Activated B cell treated with CpG ODN at 0.5 μM for 24 hours (primary cell): ENCODE measurements around the gene DZIP1. TPM values are rescaled to one million over a fixed set of nuclear protein-coding genes. Genes with fewer than 3 reads are reported as not detected.
"Not testable (repeated sequence)": the region's sequence is repeated elsewhere in the genome, so short reads cannot be mapped to it uniquely, and the experiment has no call there.

Experiments
- ATAC-seq: fragments of 200-7000 bp; cut with Tn5 transposase; one replicate; pipeline ENCODE4 v1.10.0; 2021; ENCODE audit warnings: low read depth, mild to moderate bottlenecking, moderate library complexity
- CTCF ChIA-PET: fragments of 350-600 bp; sonication (Branson Sonifier 250); formaldehyde crosslinking; loops from one replicate; lab custom pipeline; 2021; ENCODE audit warnings: antibody characterized with exemption; lab: Charles Lee
- POLR2A ChIA-PET: fragments of 350-600 bp; sonication (Branson Sonifier 250); formaldehyde crosslinking; loops from one replicate; lab custom pipeline; 2021; ENCODE audit warnings: antibody characterized with exemption; lab: Charles Lee
- DNase-seq: peaks from one replicate; pipeline ENCODE4 v3.0.0; 2022
- H3K27ac Mint-ChIP-seq: one replicate; pipeline ENCODE4 v1.8.0; 2020; ENCODE audit warnings: mixed read lengths
- H3K27me3 Mint-ChIP-seq: one replicate; pipeline ENCODE4 v1.8.0; 2021; ENCODE audit warnings: mixed read lengths
- H3K36me3 Mint-ChIP-seq: one replicate; pipeline ENCODE4 v1.8.0; 2021; ENCODE audit warnings: low read depth, mixed read lengths
- H3K4me1 Mint-ChIP-seq: one replicate; pipeline ENCODE4 v1.8.0; 2021; ENCODE audit warnings: mixed read lengths
- H3K4me3 Mint-ChIP-seq: one replicate; pipeline ENCODE4 v1.8.0; 2020; ENCODE audit warnings: mild to moderate bottlenecking, mixed read lengths
- H3K9me3 Mint-ChIP-seq: one replicate; pipeline ENCODE4 v1.8.0; 2020; ENCODE audit warnings: mixed read lengths
- intact Hi-C: fragments of 100-400 bp; cut with micrococcal nuclease; formaldehyde crosslinking; loops from one replicate; pipeline ENCODE4 v1.15.1; 2024
- total RNA-seq: library from RNA; stranded (reverse); gene quantifications from 2 replicates; pipeline ENCODE4 v1.2.3, GENCODE V29; 2022
- TF ChIP-seq, protein P1 (sequence below): fragments of 200-600 bp; IDR thresholded peaks from one replicate; pipeline ENCODE4 v1.8.0; 2022; ENCODE audit warnings: antibody characterized with exemption, mild to moderate bottlenecking

Gene DZIP1, protein sequence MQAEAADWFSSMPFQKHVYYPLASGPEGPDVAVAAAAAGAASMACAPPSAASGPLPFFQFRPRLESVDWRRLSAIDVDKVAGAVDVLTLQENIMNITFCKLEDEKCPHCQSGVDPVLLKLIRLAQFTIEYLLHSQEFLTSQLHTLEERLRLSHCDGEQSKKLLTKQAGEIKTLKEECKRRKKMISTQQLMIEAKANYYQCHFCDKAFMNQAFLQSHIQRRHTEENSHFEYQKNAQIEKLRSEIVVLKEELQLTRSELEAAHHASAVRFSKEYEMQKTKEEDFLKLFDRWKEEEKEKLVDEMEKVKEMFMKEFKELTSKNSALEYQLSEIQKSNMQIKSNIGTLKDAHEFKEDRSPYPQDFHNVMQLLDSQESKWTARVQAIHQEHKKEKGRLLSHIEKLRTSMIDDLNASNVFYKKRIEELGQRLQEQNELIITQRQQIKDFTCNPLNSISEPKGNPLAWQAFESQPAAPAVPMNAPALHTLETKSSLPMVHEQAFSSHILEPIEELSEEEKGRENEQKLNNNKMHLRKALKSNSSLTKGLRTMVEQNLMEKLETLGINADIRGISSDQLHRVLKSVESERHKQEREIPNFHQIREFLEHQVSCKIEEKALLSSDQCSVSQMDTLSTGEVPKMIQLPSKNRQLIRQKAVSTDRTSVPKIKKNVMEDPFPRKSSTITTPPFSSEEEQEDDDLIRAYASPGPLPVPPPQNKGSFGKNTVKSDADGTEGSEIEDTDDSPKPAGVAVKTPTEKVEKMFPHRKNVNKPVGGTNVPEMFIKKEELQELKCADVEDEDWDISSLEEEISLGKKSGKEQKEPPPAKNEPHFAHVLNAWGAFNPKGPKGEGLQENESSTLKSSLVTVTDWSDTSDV
- total RNA-seq: not detected in 2 replicates

- Mint-ChIP-seq H3K27ac (no peak within 1 kb of the TSS), H3K36me3 (no peaks in the 10 kb centered on the region), H3K4me1 (peaks cover 13% of the 10 kb centered on the region), H3K9me3 (no peaks in the 10 kb centered on the region), H3K27me3 (peaks cover 33% of the 10 kb centered on the region), H3K4me3 (peak within 1 kb of the TSS; percentile 71)
- CTCF ChIA-PET: no interaction called here
- no peak for ATAC-seq
- DNase-seq: no peak
- POLR2A ChIA-PET: no interaction called here
- intact Hi-C loops: no loop called here
- TF ChIP-seq, protein P1, sequence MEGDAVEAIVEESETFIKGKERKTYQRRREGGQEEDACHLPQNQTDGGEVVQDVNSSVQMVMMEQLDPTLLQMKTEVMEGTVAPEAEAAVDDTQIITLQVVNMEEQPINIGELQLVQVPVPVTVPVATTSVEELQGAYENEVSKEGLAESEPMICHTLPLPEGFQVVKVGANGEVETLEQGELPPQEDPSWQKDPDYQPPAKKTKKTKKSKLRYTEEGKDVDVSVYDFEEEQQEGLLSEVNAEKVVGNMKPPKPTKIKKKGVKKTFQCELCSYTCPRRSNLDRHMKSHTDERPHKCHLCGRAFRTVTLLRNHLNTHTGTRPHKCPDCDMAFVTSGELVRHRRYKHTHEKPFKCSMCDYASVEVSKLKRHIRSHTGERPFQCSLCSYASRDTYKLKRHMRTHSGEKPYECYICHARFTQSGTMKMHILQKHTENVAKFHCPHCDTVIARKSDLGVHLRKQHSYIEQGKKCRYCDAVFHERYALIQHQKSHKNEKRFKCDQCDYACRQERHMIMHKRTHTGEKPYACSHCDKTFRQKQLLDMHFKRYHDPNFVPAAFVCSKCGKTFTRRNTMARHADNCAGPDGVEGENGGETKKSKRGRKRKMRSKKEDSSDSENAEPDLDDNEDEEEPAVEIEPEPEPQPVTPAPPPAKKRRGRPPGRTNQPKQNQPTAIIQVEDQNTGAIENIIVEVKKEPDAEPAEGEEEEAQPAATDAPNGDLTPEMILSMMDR: no peak
These were observed at the start of gene DZIP1 for GRCh38 chr13:95644601-95645052. Gene DZIP1 (minus strand): TSS chr13:95644706. CDS start chr13:95642029, 2,677 bp downstream.

- intact Hi-C loops, H3K4me3 Mint-ChIP-seq, POLR2A ChIA-PET, CTCF ChIA-PET, DNase-seq, H3K27me3 Mint-ChIP-seq, H3K9me3 Mint-ChIP-seq, ATAC-seq, H3K27ac Mint-ChIP-seq: not testable (repeated sequence)
- peaks cover 25% of the 10 kb centered on the region for H3K4me1 Mint-ChIP-seq
- peaks cover 13% of the 10 kb centered on the region for H3K36me3 Mint-ChIP-seq
These were observed 46.5 kb upstream of the DZIP1 start for GRCh38 chr13:95690986-95691385.

- Mint-ChIP-seq H3K27me3 (no peaks in the 10 kb centered on the region), H3K36me3 (peaks cover 13% of the 10 kb centered on the region), H3K4me3 (no peak overlapping the region), H3K27ac (no peak overlapping the region), H3K9me3 (peaks cover 9% of the 10 kb centered on the region), H3K4me1 (peaks cover 34% of the 10 kb centered on the region)
- TF ChIP-seq, protein P1: no peak
- DNase-seq (no peak), ATAC-seq (no peak)
- ChIA-PET POLR2A (no interaction called here), CTCF (no interaction called here)
- intact Hi-C loops: no loop called here
These were observed 45.0 kb upstream of the DZIP1 start for GRCh38 chr13:95689582-95689926.

DNA sequence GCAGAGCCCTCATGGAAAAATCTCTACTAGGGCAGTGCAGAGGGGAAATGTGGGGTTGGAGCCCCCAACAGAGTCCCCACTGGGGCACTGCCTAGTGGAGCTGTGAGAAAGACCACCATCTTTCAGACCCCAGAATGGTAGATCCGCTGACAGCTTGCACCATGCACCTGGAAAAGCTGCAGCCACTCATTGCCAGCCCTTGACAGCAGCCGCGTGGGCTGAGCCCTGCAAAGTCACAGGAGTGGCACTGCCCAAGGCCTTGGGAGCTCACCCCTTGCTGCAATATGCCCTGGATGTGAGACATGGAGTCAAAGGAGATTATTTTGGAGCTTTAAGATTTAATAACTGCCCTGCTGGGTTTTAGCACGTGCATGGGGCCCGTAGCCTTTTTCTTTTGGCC, 40.5 kb upstream of the DZIP1 start:
- intact Hi-C loops, CTCF ChIA-PET, H3K9me3 Mint-ChIP-seq, H3K4me3 Mint-ChIP-seq, POLR2A ChIA-PET, H3K27ac Mint-ChIP-seq, H3K27me3 Mint-ChIP-seq, DNase-seq, ATAC-seq: not testable (repeated sequence)
- H3K36me3 Mint-ChIP-seq: peaks cover 20% of the 10 kb centered on the region
- H3K4me1 Mint-ChIP-seq: peaks cover 53% of the 10 kb centered on the region

GRCh38 chr13:95684418-95684817, 39.9 kb upstream of the DZIP1 start:
- ChIA-PET CTCF (no interaction called here), POLR2A (no interaction called here)
- H3K27ac Mint-ChIP-seq: no peak overlapping the region
- TF ChIP-seq, protein P1: no peak
- H3K27me3 Mint-ChIP-seq: no peaks in the 10 kb centered on the region
- intact Hi-C loops: no loop called here
- ATAC-seq (no peak), DNase-seq (no peak)
- peaks cover 55% of the 10 kb centered on the region for H3K4me1 Mint-ChIP-seq
- no peak overlapping the region for H3K4me3 Mint-ChIP-seq
- peaks cover 22% of the 10 kb centered on the region for H3K36me3 Mint-ChIP-seq
- peaks cover 9% of the 10 kb centered on the region for H3K9me3 Mint-ChIP-seq

DNA sequence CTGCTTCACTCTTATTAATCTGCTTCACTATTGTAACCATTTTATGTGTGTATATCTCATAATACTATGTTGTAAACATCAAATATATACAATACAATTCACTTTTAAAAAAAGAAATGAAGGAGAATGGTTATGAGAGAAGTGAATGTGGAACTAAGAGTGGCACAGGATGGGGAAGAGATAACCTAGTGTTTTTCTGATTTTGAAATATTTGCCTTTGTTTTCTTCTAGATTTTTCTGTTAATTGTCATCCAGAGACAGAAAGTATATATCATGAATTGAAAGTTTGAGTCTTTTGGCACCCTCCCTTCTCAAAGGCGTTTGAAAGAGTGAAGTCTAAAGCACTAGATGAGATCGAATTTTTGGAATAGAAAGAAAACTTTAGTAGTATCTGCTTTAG, 35.2 kb upstream of the DZIP1 start:
- DNase-seq (no peak), ATAC-seq (no peak)
- no peaks in the 10 kb centered on the region for H3K27me3 Mint-ChIP-seq
- POLR2A ChIA-PET: no interaction called here
- intact Hi-C loops: loop anchor here (5.0 kb wide), 4 partner anchors 98 to 397 kb away; partner anchors contain the start of gene ABCC4
- CTCF ChIA-PET: no interaction called here
- TF ChIP-seq, protein P1: no peak
- no peaks in the 10 kb centered on the region for H3K9me3 Mint-ChIP-seq
- peaks cover 22% of the 10 kb centered on the region for H3K36me3 Mint-ChIP-seq
- H3K27ac Mint-ChIP-seq: no peak overlapping the region
- no peak overlapping the region for H3K4me3 Mint-ChIP-seq
- peaks cover 61% of the 10 kb centered on the region for H3K4me1 Mint-ChIP-seq
